GM18502 (cell line): ENCODE data around the gene SLC22A6.

Experiments
- ATAC-seq: cut with Tn5 transposase; IDR thresholded peaks from one replicate; pipeline ENCODE4 v1.9.1; 2021; ENCODE audit warnings: mild to moderate bottlenecking; ENCODE audit not compliant: unreplicated experiment, poor library complexity

SLC22A6 gene

GRCh38 chr11:62933750-62934495 is 50.8 kb downstream of the SLC22A6 start:
- ATAC-seq: no peak

DNA sequence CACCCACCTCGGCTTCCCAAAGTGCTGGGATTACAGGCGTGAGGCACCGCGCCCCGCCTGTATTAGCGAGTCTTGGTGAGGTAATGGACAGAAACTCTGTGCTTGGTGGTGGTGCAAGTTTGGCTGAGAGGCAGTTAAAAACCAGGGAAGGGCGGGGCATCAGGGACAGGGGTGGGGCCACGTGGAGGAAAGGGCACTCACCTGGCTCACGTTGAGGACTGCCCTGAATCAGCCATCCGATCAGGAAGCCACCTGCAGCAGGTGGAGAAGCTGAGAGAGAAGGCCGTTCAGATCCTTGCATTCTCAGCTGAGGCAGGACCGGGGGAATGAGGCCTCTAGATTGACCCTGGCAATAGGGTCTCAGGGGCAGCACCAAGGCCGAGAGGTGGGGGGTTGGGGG is 51.5 kb downstream of the SLC22A6 start:
- no peak for ATAC-seq

DNA sequence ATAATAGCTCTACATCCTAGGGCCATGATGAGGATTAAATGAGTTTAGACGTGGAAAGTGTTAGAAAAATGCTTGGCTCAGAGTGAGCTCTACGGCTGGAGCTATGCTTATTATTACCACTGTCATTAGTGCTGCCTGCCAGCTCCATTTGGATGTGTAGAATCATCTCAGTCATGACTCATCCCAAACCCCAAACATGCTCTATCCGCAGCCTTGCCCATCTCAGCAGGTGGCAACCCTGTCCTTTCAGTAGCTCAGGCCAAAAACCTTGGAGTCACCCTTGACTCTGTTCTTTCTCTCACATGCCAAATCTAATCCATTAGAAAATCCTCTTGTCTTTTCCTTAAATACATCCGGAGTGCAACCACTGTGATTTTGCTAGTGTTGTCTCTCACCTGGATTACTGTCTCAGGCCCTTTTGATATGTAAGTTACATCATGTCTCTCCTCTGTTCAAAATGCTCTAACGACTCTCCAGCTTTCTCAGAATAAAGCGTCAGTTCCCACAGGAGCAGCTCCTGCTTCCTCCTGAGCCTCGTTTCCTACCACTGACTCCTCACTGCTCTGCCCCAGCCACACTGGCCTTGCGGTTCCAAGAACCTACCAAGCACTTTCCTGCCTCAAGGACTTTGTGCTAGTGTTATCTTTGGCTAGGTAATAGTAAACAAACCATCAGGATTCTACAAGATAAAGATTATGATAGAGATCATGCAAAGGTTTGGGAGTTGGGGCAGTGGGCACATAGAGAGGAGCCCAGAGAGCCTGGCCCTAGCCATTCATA is 53.1 kb downstream of the SLC22A6 start:
- ATAC-seq: no peak

- ATAC-seq: no peak
Measured at GRCh38 chr11:62930666-62931065, 54.1 kb downstream of the SLC22A6 start.

DNA sequence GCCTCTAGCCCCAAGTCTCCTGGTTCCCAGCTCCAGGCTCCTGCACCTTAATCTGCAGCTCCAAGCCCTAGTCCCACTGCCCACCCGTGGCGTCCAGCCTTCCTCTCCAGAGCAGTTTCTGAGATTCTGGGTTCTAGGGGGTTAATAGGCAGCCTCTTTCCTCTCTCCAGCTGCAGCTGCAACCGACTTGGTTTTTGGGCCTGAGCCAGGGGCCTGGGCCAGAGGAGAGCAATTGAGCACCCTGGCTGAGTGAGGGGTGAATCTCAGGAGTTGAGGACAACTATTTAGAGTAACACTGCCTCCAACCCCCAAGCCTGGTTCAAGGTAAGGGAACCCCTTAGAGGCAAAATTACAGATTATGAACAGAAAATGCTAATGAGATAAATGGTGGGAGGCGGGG is 54.6 kb downstream of the SLC22A6 start:
- no peak for ATAC-seq

GRCh38 chr11:62928011-62928410 is 56.8 kb downstream of the SLC22A6 start:
- no peak for ATAC-seq

GRCh38 chr11:62926680-62927455 is 57.9 kb downstream of the SLC22A6 start:
- no peak for ATAC-seq
